Hematopoietic multipotent progenitor cell treated with erythropoietin and hydrocortisone succinate and interleukin-3 and kit ligand, for 8 days (in vitro differentiated cells): ENCODE measurements around the gene KCNC1.

Source experiments
- DNase-seq: peaks from one replicate; pipeline ENCODE4 v3.0.0-alpha.2; 2015

KCNC1 gene

DNA sequence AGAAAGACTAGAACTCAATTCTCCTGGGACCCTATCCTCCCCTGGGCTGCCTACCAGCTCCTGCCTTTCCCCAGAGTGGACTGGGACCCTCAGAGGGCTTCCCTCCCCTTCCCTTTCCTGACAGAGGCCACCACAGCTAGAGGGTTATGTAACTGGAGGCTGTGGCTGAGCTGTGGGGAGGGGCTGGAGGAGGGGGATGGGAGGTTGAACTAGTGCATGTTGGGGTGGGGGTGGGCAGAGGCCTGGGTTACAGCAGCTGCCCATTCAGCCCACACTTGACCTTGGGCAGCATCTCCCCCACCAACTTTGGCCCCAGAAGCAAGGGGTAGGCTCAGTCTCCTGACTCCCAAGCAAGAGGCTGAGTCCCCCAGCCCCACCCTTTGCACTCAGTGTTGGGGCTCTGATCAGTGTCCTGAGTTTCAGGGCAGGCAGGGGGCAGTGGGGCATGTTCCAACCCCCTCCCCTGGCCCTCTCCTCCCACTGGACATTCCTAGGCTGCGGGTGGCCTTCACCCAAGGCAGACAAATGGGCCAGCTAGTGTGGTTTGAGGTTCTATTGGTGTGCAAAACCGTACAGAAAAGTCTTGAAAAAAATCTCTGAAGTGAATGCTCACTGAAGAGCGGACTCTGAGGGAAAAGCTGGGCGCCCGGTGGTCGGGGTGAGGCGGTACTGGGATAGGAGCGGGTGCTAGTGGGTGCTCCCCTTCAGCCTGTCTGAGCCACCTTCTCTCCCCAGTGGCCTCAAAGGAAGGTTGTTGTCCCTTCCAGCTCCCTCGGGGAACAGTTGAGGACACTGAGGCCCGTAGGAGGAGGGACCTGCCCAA lies 3.8 kb downstream of the KCNC1 start:
- DNase-seq = no peak

DNA sequence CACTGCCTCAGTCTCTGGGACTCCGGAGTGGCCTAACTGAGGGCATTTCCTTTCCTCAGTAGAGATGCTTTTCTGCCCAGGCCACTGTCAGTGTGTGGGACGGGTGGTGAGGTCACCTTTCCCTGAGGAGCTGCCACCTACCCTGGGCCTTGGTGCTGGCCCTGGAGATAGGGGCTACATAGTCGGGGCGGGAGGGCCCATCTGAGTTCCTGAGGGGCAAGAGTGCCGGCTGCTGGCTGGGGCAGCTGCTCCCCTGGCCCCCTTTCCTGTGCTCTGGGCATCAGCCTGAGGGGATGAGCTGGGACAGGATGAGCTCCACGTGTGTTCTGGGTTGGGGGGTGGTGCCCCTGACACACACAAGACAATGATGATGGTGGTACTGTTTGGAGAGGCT lies 5.4 kb downstream of the KCNC1 start:
- DNase-seq = no peak

DNA sequence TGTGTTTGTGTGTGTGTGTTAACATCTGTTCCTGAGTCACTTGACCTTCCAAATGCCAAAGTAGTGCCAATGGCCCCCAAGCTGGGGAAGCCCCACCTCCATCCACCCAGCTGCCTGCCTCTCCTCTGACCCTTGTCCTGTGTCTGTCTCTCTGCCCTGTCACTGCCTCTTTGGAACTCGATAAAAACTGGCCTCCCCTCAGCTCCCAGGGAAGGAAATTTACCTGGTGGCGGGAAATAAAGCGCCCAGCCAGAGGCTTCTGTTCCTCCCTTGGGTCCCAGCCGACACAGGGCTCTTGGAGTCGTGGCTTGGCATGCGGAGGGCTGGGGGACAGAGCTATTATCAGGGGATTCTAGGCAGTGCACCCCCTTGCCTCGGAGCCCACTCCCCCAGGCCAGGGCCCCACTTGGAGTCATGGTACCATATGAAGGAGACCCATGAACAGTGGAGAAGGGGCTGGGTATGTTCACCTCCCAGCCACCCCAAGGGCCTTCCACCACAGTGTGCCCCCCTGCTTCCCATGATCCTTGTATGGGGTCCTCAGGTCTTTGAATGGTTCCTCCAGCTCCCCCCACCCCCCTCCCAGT lies 6.2 kb downstream of the KCNC1 start:
- DNase-seq = no peak

DNA sequence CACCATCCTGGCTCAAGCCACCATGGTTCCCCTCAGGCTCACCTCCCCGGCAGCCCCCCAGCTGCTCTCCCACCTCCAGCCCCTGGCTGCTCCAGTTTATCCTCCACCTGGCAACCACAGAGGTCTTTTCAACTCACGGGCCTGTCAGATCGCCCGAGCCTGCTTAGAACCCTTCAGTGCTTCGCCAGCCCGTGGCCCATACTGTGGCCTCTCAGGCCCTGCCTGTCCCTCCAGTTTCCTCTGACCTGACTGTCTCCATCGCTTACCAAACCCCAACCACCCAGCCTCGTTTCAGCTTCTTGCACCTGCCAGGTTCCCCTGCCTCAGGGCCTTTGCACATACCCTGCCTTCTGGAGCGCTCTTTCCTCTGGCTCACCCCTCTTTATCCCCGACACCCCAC lies 6.9 kb downstream of the KCNC1 start:
- DNase-seq = no peak

DNA sequence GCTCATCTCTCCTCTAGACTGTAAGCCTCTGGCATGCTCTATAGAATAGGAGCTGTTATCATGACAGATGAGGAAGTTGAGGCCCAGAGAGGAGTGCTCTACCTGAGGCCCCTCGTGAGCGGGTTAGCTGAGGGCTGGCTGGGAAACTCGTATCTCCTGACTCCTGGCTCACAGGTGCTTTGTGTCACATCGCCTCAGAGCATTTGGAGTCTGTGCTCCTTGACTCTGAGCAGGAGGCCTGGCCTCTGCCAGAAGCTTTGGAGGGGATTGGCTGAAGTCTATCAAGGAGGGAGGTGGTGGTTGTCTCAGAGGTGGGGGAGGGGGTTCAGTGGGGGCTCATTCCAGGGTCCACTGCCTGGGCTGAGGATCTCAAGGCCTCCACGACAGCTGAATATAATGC lies 7.4 kb downstream of the KCNC1 start:
- DNase-seq = no peak

DNA sequence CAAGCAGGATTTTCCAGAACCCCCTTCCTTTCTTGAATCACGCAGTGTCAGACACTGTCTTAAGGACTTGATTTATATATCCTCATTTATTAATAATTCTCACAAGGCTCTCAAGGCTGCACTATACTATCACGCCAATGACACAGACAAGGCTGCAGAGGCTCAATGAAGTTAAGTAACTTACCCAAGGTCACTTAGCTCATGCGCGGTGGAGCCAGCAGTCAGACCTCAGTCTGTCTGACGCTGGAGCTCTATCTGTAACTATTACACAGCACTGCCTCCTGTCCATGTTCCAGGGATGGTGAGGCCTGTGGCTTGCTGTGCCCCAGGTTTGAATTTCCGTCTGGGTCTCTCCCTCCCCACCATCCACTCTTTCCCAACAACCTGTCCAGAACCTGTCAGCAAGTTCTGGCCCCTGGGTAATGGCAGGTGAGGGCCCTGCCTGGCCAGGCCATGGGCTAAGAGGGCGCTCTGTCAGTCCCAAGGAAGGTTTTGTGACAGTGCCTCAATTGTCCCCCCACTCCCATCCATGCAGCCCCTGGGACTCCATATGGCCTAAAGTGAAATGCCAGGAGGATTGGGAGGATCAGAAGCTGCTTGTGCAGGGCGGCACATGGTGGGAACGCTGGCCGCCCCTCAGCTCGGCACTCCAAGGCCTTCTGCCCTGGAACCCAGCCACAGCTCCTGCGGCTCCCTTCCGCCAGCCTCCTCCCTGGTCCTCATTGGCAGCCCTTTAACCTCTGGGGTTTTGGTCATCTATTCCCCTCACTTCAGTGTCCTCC lies 8.6 kb downstream of the KCNC1 start:
- no peak for DNase-seq

DNA sequence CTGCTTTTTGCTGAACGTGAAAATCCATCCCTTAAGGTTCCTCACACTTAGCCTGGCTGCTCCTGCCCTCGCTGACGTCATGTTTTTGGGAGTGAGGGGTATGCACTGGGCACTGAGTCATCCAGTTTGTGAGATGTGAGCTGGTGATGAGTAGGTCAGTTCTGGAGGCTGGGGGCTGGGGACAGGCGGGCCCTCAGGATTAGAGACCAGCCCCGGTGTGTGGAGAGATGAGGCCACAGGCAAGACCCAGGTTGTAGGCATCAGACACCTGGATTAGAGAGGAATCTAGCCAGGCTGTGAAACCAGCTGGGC lies 9.2 kb downstream of the KCNC1 start:
- no peak for DNase-seq

DNA sequence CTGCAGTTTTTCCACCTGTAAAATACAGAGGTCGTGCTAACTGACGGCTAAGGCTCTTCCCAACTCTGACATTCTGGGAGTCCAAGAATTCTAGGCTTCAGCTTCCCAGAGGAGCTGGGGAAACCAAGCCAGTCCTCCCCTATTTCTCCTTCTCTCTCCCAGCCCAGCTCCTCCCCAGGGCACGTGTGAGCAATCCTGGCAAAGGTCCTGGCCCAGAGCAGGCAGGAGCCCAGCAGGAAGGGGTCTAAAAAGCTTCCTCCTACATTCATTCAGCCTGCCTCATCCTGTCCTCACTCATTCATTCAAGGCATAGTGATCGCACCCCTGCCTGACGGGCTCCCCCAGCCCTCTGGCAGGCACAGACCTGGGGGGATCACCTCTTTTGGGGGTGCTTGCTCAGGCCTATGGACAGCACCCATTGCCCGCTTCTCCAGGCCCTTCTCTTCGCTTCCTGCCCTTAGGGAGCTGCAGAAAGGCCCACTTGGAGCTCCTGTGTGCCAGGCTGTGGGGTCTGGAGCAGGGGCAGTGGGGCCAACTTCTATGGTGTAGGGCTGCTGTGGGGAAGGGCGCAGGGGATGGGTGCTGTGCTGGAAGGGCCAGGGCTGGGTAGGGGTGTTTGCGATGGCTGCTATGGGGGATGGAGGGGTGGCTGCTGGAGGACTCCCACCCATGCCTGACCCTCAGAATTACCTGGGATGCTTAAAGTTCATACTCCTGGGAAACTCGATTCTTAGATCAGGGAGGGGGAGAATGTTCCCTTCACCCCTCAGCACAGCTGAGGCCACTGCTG lies 9.8 kb downstream of the KCNC1 start:
- DNase-seq = no peak

DNA sequence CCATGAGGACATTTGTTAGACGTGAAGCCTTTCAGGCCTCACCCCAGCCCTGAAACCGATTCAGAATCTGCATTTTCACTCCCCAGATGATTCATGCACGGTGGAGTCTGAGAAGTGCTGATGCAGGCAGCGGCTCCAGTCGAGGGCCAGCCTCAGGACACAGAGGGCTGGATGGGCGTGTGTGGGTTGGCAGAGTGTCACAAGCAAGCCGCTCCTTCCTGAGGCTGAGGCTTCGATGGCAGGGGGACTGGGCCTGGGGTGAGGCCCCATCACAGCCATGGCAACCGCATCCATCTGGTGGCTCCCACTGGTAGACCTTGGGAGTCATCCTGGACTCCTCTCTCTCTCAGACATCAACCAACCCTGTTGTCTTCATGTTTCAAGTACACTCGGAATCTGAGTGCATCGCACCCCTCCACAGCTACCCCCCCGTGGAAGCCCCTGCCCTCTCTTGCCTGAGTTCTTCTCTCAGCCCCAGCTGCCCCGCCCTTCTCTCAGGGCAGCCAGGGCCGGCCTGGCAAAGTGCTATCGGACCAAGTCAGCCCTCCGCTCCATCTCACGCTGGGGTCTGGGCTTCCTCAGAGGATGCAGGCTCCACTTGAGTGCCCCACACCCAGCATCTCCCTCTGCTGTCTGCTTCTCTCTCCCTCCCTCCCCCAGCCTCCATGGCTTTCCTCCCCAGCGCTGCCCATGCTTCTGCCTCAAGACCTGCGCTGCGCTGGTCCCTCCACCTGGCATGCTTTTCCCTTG lies 10.6 kb downstream of the KCNC1 start:
- no peak for DNase-seq

DNA sequence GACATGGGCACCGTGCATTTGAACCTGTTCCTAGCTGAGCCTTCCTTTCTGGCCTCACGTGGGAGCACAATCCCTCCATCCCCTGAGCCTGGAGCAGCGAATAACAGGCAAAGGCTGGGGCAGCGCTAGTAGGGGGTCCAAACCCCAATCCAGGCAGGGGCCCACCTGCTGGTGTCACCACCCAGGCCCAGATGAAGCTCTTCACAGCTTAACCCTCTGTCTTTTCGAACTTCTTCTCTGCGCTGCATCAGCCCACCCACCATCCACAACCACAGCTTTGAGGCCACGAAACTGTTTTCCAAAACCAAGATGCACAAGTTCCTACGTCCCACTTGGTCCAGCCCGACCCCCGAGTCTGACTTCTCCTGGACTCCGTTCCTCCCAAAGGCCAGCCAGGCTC lies 11.5 kb downstream of the KCNC1 start:
- no peak for DNase-seq

DNA sequence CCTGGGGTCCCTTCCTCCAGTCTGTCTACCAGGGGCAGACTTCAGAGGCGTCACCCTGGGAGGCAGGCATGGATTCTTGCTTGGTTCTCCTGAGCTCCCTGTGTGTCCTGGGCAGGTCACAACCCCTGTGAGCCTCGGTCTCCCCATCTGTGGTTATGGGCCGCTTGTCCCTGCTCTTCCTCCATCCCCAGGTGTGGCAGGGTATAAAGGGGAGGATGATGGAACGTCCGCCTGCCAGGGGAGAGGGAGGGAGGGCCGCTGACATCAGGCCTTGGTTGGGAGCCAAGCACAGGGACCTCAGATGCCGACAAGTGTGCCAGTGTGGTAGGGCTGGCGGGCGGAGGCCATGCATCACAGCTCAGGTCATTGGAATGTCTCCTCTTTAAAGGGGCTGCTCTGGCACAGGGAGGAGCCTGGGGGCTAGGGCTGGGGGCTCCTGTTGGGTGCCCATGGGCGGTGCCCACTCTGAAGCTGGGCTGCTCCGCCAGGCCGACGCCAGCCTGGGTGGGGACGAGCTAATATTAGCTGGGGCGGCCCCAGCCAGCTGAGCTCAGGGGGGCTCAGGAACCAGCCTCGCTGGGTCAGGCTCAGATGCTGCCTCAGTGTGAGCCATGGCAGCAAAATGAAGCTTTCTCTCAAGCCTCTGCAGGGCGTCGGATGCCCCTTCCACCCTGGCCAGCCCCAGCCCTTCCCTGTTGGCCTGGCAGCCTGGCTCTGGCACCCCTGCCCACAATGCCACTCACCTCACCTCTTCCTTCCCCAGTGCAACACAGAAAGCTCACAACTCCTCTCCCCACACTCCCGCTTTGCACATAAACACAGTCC lies 12.8 kb downstream of the KCNC1 start:
- DNase-seq = no peak

DNA sequence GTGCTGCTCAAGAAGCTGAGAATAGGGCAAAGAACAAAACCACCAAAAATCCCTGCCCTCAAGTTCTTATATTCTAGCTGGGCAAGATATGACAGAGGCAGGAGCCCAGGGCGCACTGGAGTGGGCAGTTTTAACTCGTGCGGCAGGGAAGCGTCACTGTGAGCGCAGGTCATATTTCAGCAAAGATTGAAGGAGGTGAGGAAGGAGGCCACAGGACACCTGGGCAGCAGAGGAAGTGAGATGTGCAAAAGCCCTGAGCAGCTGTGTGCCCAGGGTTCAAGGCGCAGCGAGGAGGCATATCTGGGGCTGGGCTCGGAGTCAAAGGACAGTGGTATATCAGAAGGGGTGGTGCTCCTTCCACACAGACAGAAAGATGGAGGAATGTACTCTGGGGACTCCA lies 13.5 kb downstream of the KCNC1 start:
- DNase-seq = no peak

DNA sequence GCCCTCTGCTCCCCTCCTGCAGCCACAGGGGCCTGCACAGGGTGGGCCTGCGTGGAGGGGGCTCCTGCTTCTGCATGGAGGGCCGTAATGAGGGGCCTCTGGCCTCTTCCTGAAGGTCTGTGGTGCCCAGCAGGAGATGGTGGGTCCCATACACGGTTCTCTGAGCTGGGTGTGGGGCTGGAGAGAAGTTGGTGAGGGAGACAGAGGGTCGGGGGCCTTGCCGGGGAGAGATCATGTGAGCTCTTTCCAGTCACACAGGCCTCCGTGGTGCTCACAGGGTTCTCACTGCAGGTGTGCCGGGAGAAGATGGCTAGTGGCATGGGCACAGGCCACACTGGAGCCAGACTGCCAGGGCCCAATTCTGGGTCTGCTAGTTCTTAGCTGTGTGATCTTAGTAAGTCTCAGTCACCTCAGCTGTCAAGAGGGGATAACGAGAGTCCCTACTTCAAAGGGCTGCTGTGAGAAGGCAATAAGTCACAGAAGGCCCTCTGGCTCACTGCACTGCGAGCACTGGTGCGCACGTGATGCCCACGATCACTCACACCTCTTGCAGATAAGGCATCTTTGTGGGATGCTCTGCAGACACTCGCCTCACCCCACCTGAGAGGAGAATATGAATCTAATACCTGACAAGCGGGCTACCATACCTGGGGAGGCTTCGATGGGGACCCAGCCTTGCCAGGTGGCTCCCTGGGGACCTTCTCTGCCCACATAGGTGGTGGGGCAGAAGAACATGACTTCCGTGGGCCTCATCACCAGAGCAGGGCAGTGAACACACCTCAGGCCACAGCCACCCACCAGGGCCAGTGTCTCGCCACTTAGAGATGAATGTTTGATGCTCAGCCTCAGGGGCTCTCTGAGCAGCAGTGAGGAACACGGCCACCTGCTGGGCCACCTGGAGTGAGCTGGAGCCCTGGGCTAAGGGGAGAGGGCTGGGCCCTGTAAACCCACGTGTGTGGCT lies 14.5 kb downstream of the KCNC1 start:
- DNase-seq = no peak

DNA sequence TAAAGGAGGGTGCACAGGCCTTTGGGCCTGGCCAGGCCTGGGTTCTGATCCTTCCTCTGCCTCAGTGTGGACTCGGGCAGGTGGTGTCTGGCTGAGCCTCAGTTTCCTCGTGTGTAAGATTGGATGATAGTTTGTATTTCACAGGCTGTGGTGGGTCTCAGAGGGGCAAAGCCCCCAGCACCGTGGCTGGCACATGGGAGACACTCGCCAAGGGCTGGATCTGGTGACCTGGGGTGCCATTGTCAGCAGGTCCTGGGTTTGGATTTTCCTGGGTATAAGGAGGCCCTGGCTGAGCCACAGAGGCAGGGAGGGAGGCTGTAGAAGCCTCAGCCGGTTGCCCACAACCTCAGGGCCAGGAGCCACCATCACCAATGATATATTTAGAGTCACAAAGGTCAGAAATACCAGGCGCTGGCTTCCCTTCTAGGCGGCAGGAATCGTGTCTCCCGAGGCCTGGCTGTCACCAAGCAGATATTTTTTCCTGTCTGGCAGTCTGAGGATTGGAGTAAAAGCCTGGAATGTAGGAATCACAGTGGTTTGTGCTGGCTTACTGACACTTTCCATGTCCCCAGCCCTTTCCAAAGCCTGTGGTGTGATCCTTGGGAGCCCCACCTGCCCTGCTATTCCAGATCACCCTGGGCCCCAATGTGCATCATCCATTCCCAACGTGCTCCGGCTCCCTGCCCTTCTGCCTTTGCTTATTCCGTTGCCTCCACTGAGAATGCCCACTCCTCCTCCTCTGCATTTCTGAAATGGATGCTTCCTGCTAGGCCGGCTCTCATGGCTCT lies 15.6 kb downstream of the KCNC1 start:
- DNase-seq = no peak

DNA sequence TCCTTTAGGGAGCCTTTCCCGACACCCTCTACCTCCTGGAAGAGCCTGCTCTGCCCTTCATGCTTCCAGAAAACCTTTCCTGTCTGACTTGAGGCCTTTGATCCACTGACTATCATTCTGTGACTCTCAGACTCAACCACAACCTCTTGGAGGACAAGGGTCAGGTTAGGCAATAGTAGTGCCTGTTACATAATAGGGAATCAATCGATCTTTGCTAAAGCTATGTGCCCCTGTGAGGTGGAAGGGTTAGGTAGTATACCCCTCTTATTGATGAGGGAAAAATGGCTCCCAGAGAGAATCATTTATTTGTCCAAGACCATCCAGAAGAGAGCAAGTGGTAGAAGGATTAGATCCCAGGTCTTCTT lies 16.2 kb downstream of the KCNC1 start:
- no peak for DNase-seq

DNA sequence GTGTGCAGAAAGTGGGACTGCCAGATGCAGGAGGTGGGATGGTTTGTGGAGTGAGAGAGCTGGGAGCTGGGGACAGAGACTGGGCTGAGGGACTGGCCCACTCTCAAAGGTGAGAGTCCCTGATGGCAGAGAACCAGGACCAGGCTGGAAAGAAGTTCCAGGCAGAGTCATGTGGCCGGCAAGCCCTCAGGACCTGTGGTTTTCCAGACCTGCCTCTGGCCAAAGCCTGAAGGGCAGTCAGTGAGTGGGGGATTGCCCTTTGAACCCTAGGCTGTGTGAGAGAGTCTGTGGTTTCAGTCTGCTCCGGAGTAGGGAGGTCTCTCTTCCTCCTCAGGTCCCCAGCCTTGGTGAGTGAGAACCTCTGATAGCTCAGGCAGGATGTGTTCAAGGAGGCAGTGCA lies 17.0 kb downstream of the KCNC1 start:
- no peak for DNase-seq

DNA sequence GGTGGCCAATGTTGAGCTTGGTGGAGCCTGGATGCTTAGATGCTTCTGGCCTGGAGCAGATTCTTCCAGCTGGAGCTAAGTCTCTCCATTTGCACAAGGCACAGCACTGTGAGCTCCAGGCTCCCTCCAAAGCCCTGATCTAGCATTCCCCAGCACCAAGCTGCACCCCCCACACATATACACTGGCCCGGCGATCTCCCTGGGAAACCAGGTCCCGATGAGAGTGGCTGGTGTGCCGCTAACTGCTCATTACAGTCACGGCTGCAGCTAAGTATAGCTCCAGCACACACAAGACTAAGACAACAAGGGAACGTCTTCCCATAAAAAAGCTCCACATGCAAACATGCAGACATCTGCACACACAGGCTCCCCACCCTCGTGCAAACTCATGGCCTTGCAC lies 17.6 kb downstream of the KCNC1 start:
- no peak for DNase-seq

DNA sequence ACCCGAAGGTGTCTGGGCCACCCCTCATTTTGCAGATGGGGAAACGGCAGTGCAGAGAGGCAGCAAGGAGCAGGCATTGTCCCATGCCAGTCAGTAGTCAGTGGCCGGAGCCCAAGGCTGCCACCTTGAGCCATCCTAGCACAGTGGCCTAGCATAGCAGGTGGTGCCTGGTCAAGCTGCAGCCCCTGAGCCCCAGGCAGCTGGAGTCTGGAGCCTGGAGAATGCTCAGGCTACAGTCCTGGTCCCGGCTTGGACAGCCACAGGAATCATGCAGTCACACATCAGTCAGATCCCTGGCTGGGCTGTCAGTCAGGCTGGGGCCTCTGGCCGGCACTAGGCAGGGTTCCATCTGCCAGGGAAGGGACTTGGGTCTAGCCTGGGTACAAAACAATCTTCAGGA lies 18.6 kb downstream of the KCNC1 start:
- DNase-seq = no peak

DNA sequence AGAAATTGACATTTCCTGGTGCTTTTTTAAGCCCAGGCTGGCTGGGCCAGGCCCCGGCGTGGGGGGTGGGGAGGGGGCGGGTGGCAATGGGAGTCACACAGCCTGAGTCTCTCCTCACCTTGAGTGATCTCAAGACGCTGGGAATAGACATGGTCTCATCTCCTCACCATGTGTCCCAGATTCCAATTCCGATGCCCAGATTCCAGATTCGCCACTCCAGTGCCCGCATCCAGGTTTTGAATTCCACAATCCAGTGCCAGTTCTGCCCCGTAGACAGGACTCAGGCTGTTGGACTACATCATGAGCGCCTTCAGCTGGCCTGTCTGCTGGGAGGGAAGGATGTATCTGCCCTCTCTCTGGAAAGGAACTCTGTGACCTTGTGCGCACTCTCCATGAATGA lies 19.1 kb downstream of the KCNC1 start:
- no peak for DNase-seq

DNA sequence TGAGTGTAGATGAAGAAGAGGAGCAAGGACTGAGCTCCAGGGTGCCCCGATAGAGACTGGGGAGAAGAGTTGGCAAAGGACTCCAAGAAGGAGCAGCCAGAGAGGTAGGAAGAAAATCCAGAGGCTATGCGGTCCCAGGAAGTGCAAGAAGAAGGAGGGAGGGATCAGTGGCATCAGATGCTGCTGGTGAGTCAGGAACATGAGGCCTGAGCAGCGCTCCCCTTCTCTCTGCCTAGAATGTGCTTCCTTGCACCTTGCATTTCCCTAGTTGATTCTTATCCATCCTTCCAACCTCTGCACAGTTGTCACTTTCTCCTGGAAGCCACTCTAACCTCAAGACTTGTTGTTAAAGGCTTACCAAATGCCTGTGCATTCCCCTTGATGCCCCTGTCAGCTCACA lies 21.3 kb downstream of the KCNC1 start:
- DNase-seq = no peak
